Mammary microvascular endothelial cell (primary cell): ENCODE results near the gene KMT2E. TPM values are rescaled to one million over a fixed set of nuclear protein-coding genes. Genes with fewer than 3 reads are reported as not detected.

Experiments
- total RNA-seq: library from RNA; depleted of rRNA; stranded (reverse); fragments of >200 nt; gene quantifications from 2 replicates; pipeline ENCODE4 v1.2.3, GENCODE V29; 2015

The KMT2E gene
- 31.1 and 34.2 TPM in 2 replicates for total RNA-seq

GRCh38 chr7:105013816-105014692 lies at the start of gene KMT2E:
Gene KMT2E (plus strand): TSS chr7:105014205. CDS start chr7:105040953, 26,748 bp downstream.

